Inferior parietal cortex (tissue), 1 donor: Measurements from ENCODE around the gene NPRL2.

Experiments
- DNase-seq: peaks from one replicate; pipeline ENCODE4 v3.0.0-alpha.2; 2016; ENCODE audit errors: extremely low spot score

NPRL2 gene

DNA sequence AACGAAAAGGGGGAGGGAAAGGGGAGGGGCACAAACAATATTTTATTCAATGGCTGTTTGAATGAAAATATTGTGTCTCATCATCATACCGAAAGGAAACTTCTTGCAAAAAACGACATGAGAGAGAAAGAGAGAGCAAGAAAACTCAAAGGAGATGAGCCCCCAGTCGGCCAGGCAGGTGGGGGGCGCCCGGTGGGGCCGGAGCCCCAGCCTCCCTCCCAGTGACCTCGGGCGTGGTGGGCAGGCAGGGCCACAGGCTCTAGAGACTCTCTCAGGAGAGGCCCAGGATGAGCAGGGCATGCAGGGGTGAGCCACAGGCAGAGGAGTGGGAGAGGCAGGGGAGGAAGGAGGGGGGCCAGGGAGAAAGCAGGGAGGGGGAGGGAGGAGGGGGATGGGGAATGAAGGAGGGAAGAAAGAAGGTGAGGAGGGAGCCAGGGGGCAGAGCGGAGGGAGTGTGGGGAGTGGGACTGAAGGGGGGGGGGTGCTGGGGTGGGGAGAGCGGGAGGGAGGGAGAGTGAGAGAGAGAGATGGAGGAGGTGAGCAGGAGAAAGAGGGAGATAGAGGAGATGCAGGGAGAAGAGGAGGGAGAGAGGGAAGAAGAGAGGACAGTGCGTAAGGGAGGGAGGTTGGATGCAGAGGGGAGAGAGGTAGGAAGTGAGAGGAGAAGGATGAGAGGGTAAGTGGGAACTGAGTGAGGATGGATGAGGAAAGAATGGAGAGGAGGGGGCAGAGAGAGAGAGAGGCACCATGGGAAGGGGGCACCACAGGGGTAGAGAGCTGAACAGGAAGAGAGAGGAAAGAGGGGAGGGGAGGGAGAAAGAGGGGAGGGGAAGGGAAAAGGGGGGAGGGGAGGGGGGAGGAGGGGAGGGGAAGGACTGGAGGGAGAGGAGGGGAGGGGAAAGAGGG lies 22.8 kb upstream of the NPRL2 start:
- no peak for DNase-seq

DNA sequence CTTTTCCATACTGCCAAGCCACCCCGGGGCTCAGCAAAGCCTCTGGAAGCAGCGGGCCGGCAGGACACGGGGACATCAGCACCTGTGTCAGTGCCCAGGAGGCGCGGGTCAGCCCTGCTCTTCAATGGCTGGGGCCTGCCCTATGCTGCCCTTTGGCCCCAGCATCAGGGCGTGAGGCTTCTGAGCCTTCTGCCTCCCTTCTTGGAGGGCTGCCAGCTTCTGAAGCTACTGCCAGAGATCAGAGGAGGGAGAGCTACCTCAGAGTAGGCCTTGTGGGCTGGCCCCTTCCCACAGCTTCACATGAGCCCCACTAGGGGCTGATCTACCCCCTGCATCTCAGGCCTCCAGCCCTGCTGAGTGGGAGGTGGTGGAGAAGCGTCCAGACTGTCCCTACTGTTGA lies 21.8 kb upstream of the NPRL2 start:
- DNase-seq, result no peak

DNA sequence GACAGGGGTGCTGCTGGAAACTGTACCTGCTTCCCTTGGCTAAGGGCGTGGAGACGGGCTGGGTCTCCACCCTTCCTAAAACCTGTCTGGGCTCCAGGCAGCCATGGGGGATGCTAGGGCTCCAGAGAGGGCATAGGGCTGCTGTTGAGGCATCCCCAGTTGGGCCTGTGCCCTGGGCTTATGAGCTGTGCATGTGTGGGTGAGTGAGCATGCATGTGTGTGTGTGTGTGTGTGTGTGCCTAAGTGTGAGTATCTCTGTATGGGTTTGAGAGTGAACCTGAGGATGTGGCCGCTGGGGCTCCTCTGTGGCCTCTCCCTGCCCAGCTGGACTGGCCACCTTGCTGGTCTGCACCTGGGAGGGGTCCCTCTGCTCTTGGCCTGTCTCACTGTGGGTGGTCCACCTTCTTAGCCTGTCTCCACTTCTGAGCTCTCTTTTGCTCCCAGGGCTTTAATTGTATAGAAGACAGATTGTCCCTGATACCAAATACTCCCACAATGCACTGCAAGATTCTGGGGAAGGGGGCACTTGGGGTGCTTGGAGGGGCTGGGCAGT lies 20.6 kb upstream of the NPRL2 start:
- no peak for DNase-seq

DNA sequence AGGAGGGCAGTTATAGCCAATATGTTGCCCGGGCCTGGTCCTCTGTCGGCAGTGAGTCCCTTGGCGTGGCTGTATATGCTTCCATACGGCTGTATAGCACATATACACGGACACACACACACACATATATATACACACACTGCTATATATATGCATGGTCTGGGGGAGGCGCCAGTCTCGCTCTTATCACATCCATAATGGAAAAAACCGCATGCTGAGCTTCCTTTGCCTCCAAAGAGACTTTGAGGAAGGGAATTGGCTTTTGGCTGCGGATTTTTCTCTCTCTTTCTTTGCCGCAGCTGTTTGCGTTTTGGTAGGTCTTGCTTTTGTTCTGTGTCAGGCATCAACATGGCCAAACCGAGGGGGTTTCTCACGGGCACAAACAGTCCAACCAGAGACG lies 20.0 kb upstream of the NPRL2 start:
- DNase-seq, result peak; percentile 59

DNA sequence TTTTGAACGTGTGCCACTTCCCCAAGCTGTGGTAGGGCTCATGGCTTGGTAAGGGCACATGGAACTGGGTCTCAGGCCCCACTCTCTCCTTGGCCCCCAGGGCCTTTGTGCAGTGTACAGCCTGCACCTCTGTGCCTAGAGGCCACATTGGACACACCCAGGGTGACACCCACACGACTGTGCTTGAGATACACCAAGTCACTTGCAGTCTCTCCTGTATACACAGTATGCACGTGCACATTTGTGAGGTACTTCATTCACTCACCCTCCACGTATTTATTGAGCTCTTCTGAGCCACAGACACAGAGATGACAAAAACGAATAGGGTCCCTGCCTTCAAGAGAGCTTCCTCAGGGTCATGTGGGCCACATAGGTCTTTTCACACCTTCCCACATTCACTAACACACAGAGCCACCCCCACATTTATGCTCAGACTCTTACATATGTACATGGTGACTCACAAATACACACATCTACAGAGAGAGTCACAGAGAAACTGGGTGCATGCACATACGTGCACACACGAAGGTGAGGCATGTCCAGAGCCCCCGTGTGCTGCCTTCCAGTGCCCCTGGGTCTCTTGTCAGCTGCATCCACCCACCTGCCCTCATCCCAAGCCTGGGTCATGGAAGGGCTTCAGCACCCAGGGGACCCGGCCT lies 18.6 kb upstream of the NPRL2 start:
- DNase-seq, result no peak

DNA sequence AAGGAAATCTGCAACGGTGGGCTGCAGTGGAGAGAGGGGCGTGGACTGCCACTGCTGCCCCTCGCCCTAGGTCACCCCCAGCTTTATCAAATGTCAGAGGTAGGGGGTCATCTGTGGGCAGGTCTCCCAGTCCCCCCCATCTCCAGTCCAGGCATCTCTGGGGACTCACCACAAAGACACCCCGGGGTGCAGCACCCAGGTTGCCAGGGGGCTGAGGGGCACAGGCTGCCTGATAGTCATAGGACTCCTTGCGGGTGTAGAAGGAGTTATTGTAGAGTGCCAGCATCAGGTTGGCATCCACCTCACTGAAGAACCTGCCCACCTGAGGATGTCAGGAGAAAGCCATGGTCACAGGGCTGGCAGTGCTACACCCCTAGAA lies 15.3 kb upstream of the NPRL2 start:
- DNase-seq, result no peak

DNA sequence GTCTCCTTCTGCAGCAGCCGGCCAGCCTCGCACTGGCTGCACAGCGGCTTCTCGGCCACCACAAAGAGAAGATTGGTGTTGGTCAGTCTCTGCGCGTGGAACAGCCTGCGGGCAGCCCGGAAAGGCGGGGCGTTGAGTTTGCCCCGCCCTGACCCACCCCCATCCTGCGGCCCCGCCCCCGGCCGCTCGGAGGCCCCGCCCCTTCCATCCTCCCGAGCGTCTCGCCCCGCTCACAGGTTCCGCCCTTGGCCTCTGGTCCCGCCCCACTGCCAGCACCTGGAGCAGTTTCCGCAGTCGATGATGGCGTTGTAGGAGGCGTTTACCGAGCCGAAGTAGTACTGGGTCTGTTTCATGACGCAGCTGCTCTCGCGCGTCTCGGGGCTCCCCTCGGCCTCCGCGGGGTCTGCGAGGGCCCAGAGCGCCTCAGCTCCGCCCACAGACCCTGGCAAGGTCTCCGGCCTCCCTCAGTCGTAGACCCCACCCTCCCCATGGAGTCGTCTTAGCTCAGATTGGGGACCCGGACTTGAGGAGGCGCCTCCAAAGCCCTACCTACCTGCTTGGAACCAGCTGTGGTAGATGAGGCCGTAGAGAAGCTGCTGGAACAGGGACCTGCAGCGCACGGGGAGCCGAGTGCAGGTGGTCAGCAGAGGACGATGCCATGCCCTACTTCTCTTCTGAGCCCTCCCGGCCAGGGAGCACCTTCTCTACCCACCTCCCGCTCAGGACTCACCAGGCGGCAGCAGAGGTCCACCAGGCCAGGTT lies 14.7 kb upstream of the NPRL2 start:
- peak; percentile 30 for DNase-seq

DNA sequence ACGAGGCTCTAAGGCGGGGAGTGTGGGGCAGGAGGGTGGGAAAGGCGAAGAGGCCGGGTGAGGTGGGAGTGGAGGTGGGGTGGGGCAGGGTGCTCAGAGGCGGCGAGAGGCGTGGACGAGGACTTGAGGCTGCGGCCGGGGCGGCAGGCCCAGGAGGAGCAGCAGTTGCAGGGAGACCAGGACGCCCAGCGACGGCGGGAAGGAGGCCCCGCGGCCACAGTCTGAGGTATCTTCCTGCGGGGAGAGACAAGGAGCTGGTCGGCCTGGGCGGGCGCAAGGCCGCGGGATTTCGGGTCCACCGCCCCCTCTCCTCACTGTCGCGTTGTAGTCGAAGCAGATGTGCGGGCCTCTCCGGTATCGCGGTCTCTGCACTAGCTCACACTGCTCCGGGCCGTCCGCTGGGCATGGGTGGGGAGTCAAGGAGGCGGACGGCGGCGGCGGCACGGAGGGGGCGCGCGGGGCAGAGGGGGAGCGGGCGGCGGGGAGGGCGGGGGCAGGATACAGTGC lies 14.1 kb upstream of the NPRL2 start:
- DNase-seq, result no peak

DNA sequence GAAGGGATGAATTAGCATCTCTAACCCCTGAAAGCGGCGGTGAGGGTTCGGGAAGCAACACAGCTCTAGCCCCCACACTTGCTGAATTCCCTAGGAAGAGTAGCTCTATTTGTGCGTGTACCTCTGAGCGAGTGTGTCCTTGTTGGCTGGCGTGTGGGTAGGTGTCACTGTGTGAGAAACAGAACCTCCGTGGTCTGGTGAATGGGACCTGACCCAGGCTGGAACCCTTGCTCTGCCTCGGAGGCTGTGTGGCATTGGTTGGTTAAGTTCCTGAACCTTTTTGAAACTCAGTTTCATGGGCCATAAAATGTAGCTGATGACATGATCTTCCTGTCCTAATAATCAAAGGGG lies 9.2 kb upstream of the NPRL2 start:
- no peak for DNase-seq

DNA sequence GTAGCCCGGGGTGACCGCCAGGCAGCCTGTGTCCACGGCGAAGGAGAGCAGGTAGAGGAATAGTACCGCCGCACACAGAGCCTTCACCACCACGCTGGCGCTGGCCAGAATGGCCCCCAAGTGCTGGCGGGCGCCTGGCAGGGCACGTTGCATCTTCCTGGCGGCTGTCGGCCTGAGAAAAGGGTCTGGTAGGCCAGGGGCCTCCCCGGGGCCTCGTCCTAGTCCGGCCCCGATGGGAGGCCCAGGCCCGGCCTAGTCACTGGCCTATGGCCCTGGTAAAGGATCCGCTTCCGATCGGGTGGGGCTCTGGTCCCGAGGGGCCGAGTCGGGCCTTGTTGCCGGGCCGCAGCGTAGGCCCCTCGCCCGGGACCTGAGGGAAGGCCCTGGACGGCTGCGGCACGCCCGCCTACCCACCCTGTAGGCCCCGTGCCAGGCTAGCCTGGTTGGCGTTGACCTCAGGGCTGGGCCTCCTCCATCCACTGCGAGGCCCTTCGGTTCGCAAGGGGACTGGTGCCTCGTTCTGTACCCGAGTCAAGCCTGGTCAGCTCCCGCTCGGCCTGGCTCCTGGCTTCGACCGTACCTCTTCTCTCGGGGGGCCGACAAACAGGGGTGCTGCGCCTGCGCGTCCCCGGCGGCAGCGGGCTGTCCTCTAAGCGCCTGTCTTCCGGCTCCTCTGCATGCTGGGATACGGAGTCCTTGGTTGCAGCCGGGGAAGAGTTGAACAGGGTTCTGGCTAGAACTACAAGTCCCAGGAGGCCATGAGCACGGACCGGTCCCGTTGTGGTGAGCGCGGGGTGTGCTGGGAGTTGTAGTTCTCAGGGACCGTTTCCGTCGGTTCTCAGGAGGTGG lies 8.6 kb upstream of the NPRL2 start, which contains the start of gene TMEM115:
TSS of gene TMEM115 (minus strand) at position 611 of the 849 bp plus-strand sequence. CDS start at position 153, 458 bp downstream.
- peak; percentile 99 for DNase-seq

DNA sequence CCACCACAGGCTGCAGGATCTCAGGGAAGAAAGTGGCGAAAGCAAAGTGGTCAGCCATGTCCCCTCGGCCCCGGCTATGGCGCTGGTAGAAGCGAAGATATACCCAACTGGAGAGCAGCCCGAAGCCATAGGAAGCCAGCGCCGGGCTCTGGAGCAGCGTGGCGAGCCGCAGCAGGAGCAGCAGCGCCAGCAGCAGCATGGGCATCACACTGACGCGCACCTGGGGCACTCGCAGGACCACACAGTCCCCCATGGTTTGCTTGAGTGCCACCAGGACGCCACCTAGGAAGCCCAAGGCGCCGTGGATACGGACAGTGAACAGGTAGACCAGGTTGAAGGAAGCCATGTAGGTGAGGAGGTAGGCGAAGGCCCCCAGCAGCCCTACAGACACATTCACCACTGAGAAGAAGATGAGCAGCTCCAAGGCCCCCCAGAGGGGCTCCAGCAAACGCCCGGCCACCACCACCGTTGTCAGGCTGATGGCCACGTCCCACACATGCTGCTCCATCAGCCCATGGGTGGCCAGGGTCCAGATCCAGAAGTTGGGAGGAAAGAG lies 7.9 kb upstream of the NPRL2 start:
- no peak for DNase-seq

DNA sequence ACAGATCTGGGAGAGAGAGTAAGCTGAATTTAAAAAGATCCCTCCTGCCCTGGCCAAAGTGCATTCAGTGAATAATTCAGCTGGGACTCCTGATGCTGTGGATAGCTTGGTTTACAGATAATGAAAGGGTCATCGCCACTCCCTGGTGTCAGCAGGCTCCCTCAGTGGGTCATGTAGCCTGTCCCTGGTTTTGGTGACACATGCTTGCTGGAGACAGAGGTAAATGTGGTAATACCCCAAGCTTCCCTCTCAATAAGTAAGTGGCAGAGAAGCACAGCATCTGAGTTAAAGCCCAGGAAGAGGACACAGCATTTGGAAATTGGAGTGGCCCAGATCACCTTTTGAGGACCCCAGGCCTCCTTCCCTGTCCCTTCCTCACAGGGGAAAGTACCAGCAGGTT lies 6.9 kb upstream of the NPRL2 start:
- DNase-seq, result no peak

DNA sequence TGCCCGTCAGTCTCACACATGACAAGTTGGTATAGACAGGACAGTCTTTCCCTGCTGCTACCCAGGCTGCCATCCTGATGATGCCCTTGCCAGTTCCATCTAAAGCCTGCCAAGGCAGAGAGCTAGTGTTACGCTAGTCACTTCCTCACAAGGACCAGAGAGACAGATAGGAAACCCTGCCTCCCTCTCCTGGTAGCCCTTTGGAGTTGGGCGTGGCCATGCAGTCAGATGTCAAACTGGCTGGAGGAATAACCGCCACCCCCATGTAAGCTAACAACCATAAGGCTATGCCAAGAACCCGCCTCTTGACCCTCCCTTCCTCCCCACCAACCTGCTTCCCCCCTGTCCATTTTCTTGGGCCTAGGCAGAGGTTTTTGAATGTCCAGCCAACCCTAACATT lies 6.0 kb upstream of the NPRL2 start:
- DNase-seq, result no peak

DNA sequence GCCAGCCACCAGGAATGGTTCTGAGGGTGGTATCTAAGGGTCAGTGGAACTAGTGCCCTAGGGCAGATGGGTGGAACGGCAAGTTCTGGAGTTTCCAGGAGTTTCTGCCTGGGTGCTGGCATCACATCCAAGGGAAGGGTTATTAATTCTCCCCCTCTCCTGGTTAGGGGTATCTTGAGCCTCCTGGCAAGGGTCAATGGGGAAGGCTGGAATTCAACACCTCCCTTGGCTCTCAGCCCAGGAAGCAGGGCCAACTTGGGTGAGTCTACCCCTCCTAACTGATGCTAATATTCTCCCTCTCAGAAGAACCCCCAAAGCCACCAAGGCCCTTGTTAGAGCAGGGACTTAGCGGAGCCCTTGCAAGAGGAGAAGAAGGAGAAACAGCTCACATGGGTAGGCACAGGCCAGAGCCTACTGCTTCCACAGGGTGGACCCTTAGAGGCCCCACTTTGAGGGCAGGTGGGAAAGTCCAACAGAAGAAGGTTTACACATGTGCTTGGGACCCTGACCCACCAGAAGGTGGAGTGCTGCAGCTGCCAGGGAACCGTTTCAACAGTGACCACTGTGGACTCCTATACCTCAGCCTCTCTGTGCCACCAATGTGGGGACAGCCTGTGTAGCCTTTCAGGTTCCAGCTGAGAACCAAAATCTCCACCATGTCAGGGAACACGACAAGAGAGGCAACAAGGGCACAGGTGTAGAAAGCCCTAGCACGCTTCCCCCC lies 5.4 kb upstream of the NPRL2 start:
- DNase-seq, result no peak

DNA sequence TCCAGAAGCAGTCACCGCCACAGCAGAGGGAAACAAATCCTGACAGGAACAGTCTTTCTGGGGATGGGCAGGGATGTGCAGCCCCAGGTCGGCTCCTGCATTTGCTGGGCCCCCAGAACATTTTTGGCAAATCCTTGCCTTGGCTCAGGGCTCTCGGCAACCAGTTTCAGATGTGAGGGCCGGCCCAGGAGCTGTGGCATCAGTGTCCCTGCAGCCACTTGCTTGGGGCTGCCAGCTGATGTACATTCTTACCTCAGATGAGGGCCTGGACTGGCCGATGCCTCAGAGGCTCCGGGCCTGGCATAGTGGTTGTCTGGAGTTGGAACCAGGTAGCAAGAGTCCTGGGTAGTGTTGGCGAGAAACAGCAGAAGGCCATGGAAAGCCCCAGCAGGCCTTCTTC lies 4.3 kb upstream of the NPRL2 start:
- DNase-seq, result no peak

DNA sequence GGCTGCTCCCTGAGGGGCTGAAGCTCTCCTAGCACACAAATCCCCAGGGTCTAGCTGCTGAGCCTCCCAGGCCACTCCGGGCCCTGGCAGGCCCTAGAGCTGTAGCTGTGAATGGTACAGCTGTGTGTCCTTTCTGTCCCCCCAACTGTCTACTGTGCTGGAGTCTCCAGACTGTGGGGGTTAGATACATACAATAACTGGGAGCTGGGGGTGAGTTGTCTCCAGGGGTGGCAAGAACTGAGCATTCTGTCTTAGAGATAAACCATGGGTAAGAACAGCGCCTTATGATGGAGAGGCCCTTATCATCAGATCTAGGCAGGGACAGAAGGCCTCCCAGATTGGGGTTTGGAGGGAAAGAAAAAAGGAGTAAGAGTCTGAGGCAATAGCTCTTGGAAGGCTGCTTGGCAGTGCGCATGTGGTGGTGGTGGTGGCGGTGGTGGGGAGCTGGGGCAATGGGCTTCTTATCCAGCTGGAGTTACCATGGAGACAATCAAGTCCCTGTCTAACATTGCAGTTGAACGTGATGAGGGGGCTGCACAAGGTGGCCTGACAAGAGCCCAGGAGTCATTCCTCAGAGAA lies 3.7 kb upstream of the NPRL2 start:
- DNase-seq, result no peak

DNA sequence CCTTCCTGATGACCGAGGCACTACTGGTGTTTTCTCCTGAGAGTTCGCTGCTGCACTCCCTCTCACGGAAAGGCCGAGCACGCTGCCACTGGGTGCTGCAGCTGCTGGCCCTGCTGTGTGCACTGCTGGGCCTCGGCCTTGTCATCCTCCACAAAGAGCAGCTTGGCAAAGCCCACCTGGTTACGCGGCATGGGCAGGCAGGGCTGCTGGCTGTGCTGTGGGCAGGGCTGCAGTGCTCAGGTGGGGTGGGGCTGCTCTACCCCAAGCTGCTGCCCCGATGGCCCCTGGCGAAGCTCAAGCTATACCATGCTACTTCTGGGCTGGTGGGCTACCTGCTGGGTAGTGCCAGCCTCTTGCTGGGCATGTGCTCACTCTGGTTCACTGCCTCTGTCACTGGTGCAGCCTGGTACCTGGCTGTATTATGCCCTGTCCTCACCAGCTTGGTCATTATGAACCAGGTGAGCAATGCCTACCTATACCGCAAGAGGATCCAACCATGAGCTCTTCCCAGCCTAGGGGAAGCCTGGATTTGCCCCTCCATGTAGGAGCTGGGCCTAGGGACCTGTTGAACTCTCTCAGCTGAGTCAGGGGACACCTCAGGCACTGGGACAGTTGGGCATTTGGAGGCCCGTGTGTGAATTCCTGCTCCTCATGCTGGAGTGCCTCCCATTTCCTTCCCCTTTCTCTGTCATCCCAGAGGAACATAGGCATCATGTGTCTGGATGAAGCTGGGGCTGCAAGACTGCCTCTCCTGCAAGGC lies 2.9 kb upstream of the NPRL2 start:
- DNase-seq, result no peak

DNA sequence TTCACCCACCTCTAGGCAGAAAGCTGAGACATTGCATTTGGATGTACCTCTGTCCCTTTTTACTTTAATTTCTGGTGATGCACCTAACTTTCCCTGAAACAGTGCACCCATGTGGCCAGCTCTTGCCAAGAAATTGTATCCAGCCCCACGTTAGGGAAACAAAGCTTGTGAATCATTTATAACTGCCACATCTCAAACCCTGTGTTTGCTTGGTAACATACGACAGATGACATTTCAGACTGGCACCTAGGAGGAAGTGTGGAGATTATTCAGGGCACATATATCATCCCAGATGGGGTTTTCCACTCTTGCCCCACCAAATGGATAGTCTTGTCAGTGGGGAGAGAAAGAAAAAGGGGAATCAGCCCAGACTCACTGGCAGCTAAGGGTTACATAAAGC lies 2.2 kb upstream of the NPRL2 start:
- no peak for DNase-seq

DNA sequence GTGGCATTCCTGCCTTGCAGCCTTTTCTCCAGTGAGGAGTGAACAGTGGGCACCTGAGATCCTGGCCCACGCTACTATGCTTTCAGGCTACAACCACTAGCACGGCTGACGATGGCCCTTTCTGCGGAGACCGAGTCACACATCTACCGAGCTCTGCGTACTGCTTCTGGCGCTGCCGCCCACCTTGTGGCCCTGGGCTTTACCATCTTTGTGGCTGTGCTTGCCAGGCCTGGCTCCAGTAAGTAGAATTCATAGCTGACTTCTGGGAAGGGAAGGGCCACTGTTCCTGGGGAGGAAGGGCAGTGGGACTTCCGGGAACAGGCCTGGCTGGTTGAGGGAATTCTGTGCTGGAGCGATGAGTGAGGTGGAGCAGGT lies 735 bp upstream of the NPRL2 start:
- DNase-seq, result no peak
